Stimulated activated CD8-positive, alpha-beta memory T cell treated with anti-CD3 and anti-CD28 coated beads, Interleukin-15, amount 100 ng/mL, for 24 hours (primary cell): Measurements from ENCODE around the gene CD82.

Experiments used
- DNase-seq: peaks from one replicate; pipeline ENCODE4 v3.0.0-alpha.2; 2020; ENCODE audit warnings: low read depth

The CD82 gene

GRCh38 chr11:44601471-44602370, 36.3 kb downstream of the CD82 start:
- no peak for DNase-seq

- no peak for DNase-seq
Observed at GRCh38 chr11:44602891-44603310, 37.4 kb downstream of the CD82 start.

DNA sequence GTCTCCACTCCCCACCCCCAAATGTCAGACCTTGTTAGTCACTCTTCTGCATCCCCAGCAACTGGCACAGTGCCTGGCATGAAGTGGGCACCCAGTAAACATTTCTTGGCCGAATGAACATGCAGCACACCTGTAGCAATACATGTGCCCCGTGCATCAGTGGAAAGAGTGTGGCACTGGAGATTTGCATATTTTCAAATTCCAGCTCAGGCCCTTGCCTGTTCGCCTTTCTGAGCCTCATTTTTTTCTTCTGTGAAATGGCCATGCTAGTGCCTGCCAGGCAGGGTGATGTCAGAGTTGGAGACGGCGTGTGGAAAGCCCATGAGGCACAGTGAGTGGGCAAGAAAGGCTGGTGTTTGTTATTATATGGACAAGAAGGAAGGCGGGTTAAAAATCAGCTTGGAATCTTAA, 38.7 kb downstream of the CD82 start:
- no peak for DNase-seq

- DNase-seq: no peak
Observed at GRCh38 chr11:44605068-44605708, 39.7 kb downstream of the CD82 start.

DNA sequence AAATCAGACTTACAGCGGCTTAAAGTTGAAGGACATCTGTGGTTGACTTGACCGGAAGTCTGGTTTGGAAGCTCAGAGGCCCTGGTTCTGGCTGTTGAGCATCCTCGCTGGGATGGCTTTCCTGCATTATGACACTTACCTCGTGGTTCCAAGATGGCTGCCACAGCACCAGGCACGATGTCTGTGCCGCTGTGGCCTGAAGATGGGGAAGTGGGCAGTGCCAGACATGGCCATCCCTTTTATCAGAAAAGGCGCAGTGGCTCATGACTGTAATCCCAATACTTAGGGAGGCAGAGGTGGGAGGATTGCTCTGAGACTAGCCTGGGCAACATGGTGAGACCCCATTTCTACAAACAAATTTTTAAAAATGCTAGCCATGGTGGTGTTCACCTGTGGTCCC, 40.5 kb downstream of the CD82 start:
- DNase-seq: no peak

DNA sequence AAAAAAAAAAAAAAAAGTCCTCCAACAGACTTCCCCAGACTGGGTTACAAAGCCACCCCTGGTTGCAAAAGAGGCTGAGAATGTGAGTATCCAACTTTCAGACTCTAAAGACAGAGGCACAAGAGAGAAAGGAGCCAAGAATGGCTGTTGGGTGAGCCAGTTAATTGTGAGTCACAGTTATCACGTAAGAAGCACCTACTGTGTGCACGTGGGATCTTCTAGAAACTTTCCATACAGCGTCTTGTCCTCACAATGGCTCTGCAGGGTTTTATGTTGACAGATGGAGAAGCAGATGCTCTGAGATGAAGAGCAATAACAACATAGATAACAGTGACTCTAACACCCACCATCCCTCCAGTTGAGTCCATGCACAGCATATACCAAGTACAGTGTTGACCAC, 41.0 kb downstream of the CD82 start:
- no peak for DNase-seq

DNA sequence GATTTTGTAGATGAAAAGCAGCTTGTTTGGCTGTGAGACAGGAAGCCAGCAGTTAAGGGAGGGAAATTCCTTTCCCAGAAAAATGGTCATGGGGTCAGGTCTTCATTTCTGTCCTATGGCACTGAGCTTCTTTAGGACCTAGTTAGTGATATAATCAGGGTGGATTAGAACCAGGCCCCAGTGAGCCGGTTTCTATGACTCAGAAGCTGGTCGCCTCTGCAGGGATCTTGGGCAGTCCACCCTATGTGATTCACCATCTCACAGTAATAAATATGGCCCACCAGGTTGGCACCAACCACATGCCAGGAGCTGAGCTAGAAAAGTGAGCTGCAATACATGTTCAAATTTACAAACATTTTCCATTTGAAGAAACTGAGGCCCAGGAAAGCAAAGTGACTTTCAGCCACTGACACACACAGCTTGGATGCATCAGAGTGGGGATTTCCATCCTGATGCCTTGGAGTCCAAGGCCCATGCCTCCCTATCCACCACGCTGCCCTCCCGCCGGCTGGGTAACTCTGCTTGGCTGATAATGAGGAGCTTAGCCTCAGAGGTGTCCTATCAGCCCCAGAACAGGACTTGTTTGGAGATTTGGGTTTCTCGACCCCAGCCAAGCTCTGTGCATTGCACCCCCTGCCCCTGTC, 42.0 kb downstream of the CD82 start:
- no peak for DNase-seq

DNA sequence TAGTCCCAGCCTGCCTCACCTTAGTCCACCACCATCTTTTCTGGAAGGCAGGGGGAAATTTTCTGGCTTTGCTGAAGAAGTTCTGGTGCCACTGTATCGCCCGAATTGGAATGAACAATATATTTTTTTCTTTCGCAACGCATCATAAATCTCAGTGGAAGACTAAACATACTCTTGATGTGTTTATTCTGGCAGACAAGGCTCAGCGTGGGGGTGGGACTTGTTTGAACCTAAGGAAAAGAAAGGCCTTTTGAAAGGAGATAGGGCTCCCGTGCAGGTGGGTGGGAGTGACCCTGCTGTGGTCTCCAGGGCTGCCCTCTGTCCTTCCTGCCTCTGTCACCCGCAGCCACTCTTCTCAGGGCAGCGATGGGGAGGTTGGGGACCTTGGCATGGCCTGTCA, 42.5 kb downstream of the CD82 start:
- no peak for DNase-seq

DNA sequence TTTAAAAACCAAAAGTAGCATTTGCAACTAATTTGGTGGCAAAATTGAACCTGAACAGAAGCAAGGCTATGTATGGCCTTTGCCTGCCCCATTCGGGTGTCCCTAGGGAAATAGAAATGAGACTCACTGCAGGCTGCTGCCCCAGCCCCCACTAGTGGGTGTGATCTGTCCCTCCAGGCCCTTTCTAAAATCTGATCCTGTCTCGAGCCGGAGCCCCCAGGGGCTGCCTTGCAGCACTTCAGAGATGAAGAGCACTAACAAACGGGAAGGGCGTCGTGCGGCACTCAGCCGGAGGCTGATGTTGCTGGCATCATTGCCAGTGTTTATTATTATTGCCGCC, 43.2 kb downstream of the CD82 start:
- no peak for DNase-seq

- DNase-seq: no peak
Observed at GRCh38 chr11:44608991-44609782, 43.7 kb downstream of the CD82 start.

- no peak for DNase-seq
Observed at GRCh38 chr11:44609783-44610155, 44.3 kb downstream of the CD82 start.

GRCh38 chr11:44610186-44610955, 44.9 kb downstream of the CD82 start:
- DNase-seq: no peak

GRCh38 chr11:44611088-44611487, 45.6 kb downstream of the CD82 start:
- DNase-seq: no peak

DNA sequence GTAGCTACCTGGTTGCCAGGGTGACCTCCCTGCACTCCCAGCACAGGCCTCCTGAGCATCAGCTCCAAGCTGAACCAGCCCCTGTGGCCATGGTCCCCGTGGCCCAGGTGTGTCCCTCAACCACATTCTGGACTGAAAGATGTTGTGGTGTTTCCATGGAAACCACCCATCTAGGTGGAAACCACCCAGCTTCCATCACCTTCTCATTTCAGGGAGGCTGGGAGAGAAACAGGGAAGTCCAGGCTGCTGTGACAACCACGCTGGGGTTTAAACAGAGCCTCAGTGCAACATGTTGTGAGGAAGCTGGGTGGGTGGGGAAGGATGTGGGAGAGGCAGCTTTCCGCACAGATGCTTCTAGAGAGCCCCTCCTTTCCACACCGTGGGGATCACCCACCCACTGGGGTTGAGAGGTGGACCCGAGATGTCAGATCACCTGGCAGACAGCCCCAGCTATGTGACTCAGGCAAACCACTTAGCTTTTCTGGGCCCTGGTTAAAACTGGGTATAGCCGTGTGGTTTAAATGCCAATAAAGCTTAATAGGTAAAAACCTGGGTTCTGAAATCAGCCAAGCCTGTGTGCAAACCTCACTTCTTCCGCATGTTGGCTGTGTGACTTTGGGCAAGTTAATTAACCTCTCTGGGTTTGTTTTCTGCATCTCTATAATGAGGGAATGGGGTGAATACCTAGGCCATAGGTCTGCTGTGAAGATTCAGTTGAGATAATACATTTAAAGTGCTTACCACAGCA, 46.4 kb downstream of the CD82 start:
- no peak for DNase-seq

DNA sequence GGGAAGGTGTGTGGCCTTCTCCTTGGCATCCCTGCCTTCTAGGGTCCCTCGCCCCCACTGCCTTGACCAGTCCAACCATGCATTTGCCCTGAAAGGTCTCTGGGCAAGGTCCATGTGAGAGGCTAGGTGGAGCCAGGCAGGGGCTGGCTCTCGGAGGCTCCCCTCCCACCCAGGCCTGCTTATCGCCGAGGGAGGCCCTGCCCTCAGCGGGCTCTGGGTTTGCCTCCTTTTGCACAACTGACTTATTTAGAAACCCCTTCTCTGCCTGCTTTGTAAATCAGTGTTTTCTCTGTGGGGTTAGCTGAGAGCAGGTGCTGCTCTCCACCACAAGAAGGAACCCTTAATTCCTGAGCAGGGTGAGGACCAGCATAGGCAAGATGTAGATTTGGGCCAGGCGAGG, 47.7 kb downstream of the CD82 start:
- no peak for DNase-seq

DNA sequence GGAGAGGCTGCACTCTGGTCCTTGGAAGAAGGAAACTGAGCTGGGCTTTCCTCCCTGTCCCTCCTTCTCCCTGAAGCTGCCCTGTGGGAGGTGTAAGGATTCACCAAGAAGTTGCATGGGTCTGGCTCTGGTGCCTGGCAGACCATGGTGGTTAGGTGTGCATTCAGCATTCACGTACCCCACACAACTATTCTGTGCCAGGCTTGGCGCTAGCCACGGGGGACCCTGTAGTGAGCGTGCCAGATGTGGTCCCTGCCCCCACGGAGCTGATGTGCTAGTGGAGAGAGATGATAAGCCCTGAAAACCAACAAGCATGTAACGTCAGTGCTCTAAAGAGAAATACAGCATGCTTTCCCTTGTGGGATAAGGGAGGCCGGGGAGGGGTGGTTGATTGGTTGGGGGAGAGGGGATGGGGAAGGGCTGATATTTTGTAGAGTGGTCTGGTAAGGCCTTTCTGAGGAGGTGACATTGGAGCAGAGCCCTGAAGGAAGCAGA, 48.9 kb downstream of the CD82 start:
- DNase-seq: no peak

DNA sequence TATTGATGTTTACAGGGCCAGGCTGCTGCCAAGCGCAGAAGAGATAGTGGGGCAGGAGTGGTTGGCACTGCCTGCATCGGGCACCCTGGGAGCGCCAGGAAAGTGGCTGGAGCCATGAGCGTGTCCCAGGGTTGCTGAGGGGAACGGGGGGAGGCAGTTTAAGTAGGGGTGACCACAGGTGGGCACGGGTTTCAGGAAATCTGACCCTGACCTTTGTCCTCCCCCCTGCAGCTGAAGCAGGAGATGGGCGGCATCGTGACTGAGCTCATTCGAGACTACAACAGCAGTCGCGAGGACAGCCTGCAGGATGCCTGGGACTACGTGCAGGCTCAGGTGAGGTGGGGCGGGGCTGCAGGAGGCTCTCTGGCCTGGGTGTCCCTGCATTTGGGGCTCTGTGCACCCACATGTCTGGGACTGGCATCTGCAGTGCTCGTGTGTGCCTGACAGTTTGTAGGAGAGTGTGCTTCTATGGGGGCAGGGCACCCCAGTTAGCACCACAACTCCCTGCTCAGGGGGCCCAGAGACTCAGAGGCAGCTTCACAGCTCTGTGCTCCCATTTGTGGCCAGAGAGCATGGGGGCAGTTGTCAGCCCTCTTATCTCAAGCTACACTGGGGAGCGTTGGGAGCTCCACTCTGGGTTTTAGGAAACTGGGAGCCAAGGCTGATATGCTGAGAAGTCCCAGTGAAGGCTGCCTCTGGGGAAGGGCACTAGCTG, 49.7 kb downstream of the CD82 start:
- no peak for DNase-seq

- no peak for DNase-seq
Observed at GRCh38 chr11:44615913-44616791, 50.7 kb downstream of the CD82 start.
